Stimulated activated CD8-positive, alpha-beta memory T cell treated with anti-CD3 and anti-CD28 coated beads, Interleukin-7, amount 100 ng/mL, for 24 hours (primary cell): ENCODE results near the gene NR6A1.

Experiments
- DNase-seq: peaks from one replicate; pipeline ENCODE4 v3.0.0-alpha.2; 2020; ENCODE audit warnings: low read depth

NR6A1 gene

DNA sequence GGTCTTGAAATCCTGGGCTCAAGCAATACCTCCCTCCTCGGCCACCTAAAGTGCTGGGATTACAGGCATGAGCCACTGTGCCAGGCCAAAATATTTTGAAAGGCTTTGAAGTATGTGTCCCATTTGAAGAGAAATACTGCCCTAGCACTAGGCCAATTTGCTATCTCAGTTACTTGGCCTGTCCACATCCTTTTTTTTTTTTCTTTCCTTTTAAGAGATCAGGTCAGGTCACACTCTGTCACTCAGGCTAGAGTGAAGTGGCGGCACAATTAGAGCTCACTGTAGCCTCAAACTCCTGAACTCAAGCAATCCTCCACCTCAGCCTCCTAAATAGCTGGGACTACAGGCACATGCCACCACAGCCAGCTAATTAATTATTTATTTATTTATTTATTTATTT, 84.2 kb downstream of the NR6A1 start:
- DNase-seq, result no peak

DNA sequence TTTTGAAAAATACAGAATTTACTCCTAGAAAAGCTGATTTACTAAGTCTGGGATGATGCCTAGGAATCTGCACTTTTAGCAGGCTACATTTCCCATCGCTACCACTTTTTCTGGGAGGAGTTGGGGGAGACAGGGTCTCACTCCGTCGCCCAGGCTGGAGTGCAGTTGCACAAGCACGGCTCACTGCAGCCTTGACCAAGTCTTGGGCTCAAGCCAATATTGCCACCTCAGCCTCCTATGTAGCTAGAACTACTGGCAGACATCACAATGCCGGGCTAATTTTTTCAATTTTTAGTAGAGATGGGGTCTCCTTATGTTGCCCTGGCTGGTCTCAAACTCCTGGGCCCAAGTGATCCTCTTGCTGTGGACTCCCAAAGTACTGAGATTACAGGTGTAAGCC, 85.9 kb downstream of the NR6A1 start:
- no peak for DNase-seq

DNA sequence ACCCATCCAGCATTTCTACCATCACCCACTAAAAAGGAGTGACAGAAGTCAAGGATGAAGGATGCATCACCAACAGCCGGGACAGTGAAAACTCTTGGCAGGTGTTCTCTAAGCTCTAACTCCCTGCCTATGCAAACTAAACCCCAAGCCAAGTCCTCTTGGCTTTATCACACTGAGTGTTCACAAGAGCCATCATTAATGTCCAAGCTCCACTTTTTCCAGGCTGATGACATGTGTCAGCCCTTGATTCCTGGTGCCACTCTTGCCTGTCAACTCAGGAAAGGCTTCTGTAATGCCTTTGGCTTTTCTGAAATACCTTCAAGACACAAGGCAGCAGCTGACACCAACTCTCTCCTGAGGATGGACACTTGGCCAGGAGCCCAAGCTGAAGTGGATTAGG, 86.9 kb downstream of the NR6A1 start:
- DNase-seq, result no peak

DNA sequence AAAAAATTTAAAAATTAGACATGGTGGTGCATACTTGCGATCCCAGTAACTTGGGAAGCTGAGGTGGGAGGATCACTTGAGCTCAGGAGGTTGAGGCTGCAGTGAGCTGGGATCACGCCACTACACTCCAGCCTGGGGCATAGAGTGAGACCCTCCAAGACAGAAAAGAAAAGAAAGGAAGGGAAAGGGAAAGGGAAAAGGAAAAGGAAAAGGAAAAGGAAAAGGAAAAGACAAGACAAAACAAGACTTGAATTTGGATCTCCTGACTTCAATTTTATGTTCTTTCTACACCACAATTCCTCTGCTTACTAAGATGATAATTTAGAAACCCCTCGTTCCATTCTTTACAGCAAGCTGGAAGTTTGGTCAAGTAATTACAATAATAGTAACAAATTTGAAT, 88.1 kb downstream of the NR6A1 start:
- no peak for DNase-seq

DNA sequence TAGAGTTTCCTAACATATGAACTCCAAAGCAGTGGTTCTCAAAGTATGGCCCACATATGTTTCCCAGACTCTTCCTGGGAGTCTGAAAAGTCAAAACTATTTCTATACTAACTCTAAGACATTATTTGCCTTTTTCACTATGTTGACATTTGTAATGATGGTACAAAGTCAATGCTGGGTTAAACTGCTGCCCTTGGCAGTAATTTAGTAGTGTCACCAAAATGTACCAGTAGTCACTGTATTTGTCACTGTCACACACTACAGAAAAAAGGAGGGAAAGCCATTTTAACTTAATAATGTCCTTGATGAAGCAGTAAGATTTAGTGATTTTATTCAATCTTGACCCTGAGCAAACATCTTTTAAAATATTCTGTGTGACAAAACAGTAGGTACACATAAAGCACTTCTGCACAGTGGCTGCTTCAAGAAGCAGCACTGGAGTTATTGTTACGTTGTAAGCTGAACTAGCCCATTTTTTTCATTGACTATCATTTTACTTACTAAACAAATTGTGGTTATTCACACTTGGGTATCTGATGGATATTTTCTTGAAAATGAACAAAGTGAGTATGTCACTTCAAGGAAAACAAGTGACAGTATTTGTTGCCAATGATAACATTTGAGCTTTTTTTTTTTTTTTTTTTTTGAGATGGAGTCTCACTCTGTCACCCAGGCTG, 90.3 kb downstream of the NR6A1 start:
- no peak for DNase-seq

DNA sequence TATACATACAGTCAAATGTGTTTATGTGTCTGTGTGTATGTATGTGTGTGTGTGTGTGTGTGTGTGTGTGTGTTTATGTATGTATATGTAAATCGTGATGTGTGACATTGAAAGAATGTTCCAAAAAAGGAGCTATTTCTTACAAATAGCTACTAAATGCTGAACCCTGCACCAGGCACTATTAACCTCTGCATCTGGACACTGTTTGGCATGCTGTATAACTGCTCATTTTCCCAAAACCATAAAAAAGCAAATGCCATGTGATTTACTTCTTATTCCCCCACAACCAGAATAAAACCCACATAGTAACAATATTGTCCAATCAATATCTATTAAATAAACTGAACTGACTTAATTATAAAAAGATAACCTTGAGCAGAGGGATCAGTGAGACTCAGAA, 91.1 kb downstream of the NR6A1 start:
- no peak for DNase-seq

DNA sequence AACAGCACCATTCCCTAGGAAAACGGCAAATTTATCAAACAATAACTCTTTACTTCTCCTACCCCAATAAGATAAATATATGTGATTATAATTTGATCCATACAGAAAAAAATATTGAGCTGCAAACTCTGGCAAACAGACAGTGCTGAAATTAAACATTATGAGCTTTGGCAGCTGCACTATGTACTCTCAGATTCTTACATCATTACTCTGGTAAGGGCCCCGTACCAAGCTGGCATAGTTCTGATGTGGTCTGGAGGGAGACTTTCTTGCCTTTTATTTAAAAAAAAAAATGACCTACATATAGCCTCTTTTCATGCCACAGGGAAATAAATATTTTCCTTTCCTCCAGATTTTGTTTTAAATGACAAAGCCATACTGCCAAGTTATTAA, 95.0 kb downstream of the NR6A1 start:
- DNase-seq, result no peak

DNA sequence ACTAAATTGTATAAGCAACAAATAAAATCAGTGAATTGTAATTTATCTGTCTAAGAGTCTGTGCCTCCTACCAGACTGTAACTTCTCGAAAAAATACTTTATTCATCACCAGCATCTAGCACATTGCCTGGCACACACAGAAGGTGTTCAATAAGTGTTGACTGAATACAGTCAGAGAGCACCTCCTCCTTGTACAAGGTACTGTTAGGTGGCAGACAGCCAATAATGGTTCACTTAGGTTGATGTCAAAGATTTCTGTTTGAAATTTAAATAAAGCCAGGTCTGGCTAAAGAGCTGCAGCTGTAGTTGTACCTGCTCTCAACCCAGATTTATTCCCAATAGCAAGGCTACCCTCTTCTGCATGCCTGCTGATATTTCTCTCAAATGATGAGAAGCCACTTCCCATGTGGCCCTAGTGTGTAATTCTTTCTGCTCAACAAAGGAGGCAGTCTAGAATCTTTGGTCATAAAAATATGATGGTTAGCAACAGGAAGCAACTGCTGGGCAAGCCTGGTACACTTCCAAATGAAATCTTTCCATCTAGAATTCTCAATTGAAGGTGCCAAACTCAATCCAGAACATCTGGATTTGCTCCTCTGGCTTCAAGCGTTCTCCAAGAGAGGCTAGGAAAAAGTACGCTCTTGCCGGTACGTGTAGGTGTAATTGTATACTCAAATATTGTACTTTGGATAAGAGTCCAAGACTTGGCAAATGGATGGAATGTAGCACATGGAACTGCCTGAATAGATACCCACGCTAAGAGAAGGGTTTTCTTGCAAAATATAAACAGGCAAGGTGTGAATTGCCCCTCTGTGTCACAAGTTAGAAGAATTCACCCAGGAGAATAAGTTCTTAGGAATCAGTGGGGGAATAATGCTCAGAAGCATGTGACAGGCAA, 95.6 kb downstream of the NR6A1 start:
- no peak for DNase-seq

DNA sequence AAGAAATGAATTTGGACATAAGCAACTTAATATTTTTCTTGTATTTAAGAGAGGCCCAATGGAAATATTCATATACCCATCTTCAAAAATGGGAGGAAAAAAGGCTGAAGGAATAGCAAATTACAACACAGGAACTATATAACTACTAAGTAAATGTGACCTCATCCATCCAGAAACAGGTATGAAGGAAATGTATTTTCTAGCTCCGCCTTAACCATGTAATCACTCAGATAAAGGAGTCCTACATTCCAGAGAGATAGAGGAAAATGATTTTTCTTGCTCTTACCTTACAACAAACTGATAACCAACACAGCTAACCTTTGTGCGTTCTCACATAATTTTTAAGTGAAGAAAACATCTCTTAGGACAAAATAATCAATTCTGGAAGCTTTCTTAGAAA, 96.5 kb downstream of the NR6A1 start:
- no peak for DNase-seq

DNA sequence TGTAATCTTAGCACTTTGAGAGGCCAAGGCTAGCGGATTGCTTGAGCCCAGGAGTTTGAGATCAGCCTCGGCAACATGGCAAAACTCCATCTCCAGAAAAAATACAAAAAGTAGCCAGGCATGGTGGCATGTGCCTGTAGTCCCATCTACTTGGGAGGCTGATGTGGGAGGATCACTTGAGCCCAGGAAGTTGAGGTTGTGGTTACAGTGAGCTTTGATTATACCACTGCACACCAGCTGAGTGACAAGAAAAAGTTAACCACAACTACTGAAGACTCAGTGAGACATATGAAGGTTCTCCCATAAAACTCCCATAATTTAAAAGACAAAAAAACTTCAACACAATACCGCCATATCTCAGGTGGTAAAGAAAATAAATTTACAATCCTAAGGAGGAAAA, 98.0 kb downstream of the NR6A1 start:
- no peak for DNase-seq

DNA sequence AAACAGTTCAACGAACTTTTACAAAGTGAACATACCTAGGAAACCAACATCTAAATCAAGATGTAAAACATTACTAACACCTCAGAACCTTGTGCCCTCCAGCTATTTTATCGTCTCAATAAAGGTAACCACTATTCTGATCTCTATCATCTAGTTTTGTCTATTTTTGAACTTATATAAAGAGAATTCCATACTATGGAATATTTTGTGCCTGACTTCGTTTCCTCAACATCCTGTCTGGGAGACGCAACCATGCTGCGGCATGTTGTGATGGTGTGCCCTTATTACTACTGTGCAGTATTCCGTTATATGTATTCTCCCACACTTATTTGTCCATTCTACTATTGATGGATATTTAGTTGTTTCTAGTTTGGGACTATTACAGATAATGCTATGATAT, 99.2 kb downstream of the NR6A1 start:
- DNase-seq, result no peak

DNA sequence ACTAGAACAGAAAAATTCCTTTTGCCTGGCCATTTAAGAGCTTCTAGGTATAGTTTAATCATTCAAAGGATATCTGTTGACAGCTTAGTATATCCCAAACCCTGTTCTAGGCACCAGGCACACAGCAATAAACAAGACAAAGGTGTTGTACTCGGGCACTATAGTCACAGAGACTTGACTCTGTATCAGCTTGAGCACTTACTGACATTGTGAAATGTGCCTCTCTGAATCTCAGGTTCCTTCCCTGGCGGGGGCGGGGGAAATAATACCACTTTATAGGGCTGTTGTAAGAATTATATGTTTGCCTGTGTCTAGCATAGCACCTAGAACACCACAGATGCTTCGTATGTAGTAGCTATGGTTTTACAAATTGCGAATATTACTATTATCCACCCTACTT, 104.5 kb downstream of the NR6A1 start:
- DNase-seq, result no peak

DNA sequence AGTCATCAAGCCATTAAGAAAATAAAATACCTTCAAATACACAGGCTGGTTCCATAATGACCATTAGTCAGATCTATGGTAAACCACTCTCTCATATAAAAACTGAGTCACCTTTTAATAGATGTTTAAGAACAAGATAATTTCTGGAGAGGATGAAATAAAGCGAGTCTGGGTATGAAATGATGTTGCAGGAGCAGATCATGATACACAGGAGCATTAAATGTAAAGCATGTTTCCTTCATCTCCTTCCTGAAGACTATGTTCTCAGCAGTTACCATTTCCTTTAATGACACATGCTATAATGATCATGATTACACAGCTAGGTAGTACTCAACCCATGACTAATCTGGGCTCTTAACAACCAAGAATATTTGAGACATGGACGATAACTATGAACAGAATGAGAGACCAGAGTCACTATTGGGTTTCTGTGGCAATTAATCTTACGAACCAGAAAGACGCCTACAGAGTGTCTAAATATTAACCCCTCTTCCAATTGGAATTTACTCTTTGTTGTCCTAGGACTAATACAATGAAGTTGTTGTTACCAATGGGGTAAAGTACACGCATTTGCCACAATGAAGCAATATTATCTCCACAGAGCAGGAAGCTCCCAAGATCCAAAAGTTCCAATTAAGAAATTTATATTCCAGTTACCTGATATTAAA, 105.6 kb downstream of the NR6A1 start:
- DNase-seq, result no peak

DNA sequence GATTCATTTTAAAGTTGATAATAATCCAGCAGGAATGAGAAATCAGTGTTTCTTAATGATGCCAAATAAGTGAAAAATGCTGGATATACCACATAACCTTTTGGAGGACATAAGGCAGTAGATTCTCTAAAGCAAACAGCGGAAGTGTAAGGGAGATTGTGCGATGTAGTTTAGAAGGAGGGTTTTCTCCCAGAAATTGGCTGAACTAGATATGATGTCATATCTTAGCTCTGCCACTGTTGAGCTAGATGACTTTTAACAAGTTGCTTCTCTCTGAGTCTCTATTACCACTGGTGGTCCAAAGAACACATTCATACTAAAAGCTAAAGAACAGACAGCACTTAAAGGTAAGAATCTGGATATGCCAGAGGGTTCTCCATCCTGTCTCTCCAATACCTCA, 107.0 kb downstream of the NR6A1 start:
- no peak for DNase-seq

DNA sequence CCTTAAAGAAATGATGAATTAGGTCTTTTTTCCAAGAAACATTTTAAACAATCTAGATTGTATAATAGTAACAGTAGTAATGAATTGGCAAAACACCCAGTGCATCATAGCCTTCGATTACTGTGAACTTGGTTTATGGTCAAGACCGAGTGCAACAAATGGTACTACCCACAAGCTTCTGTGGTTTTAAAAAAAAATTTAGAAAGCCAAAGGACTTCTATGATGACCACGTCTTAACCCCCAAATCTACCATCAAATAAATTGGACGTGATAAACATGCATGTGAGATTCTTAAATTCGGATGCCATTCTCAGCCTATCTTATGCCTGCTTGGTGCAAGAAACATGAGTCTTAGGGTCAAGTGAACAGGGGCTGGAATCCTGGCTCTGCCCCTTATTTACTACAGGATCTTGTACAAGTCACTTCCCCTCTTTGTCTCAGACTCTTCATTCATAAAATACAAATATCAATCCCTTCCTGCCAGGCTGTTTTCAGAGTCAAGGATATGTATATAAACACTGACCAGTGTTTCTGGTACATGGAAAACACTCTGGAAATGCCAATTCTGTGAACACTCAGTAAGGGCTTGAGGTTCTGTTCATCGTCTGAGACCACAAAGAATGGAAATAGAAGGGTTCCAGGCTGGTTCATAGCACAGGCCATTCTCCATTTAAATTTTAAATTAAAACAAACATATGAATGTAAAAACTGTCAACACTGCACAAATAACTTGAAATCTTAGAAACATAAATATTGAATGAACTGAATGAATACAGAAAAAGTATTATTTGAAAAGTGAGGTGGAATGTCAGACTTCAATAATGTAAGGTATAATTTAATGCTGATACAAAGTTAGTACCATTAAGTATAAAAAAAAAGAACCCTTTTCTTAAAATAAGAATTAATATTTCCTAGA, 107.8 kb downstream of the NR6A1 start:
- DNase-seq, result no peak

DNA sequence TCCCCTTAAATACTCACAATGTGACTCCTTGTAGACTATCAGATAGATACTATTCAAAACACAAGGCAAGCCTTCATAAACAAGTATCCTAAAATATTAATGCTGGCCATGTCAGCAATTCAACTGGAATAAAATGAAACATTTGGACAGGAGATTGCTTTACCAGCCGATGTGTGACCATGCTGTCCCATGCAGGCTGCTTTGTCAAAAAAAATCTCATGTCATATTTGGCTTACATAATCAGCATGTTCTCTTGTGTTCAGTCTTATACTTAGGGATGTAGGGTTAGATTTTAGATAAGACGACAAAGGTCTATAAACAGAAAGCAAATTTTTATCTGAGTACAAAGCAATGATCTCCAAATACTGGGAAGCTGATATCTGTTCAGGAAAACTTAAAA, 108.5 kb downstream of the NR6A1 start:
- no peak for DNase-seq

DNA sequence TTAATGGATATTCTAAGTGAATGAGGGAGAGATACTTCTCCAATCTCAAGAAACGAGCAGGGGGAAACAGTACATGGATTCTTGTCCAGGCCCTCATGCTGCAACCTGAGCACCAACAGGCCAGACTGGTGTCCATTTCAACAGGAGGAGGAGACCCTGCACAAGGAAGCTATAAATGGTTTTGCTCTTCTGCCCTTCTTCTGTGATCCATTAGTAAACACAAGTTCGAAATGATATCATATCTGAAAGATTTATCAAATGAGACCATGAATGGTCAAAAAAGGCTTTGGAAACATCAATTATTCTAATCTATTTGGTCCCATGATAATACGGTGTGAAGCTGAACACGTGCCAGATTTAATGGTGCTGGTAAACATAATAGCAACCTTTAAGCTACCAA, 109.8 kb downstream of the NR6A1 start:
- no peak for DNase-seq

DNA sequence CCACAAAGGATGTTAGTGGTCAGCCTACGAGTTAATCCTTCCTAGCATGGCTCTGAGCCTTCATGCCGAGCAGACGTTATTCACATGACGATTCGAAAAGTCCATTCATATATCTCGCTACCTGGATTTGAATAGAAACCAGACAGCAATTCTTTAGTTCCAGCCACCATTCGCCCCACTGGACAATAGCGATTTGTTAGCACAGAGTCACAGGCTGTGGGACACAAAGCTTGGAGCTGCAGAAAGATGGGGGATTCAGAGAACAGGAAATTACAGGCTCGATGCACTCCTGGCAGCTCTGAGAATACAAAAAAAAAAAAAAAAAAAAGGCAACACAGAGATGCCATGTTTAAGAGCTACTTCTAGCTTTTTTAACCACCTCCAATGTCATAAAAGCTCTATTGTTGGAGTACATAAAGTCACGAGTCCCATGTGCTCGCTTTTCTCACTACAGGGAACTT, 110.7 kb downstream of the NR6A1 start:
- no peak for DNase-seq

DNA sequence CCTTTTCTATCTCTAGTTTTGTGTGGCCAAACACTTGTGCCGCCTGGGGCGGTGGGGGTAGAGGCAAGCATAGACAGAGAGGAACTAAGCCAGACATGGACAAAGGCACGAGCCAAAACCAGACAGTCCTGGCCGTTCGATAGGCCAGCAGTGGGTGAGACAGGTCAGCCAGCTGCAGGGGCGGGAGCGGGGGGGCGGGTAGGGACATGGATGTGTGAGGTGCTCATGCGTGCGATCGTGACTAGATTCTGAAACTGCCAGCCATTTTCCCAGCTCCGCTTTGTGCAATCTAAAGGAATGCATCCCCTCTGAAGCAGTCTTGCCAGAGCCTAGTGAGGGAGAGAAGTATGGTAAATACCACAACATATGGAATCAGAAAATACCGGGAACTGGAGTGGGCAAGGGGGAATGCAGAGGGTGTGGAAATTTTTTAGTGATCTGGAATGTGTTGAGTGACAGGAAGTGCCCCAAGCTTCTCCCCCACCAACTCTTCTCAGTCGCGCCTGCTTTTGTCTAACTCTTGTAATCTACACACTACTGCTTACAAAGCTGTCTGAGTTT, 111.9 kb downstream of the NR6A1 start:
- DNase-seq, result peak; percentile 7

DNA sequence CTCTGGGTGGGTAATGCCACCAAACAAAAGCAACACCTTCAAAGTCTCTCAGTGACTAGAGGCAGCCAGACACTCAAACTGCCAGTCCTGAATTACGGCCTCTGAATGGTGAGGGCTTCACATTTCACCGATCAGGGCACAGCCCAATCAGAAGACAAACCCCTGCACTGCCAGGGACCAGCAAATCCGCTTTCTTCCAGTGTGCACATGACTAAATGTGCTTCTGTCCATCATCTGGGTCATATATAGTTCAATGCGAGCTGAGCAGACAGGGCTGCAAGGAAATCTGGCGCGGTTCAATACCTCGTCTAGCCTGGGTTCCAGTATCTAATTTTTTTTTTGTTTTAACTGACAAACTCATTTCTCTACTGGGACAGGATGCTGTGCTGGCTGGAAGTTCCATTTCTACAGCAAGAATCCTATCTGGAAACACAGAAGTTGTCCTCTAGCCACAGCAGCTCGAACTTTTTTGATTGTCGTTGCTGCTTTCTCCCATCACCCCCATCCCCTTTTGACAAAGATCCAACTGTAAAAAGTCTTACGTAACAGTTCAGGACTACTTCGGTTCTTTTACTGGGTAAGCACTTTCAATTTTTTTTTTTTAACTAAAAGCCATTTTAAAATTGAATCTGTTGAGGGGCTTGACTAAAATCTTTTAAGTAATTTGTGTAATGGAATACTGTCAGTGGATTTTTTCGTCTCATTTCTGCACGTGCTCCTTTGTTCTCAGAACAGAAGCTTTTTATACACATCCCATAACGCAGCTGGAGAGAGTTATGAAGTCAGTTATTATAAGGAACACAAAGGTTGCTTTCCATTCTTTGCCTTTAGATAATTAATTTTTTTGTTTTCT, 112.7 kb downstream of the NR6A1 start:
- DNase-seq, result no peak

DNA sequence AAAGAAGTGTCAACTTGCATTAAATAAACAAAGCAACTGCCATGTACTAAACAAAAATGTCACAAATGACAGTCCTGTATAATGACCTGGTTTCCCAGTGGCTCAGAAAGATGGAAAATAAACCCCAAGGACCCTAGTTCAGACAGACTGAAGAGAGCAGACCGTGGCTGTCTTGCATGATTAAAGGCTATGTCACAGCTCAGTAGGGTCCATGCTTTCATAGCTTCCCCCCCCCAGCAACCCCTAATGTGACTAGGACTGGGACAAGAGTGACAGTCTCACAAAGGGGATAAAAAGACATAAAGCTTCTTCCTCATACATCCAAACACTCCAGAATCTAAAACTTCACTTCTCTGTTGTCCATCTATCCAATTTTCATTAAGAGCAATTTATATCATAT, 113.6 kb downstream of the NR6A1 start:
- no peak for DNase-seq
